GM21529 (cell line): Measurements from ENCODE around the gene DNAH3.
"Not testable (repeated sequence)": the region's sequence is repeated elsewhere in the genome, so short reads cannot be mapped to it uniquely, and the experiment has no call there.

Source experiments
- ATAC-seq: cut with Tn5 transposase; IDR thresholded peaks from one replicate; pipeline ENCODE4 v1.9.1; 2021; ENCODE audit not compliant: unreplicated experiment

Gene DNAH3, protein sequence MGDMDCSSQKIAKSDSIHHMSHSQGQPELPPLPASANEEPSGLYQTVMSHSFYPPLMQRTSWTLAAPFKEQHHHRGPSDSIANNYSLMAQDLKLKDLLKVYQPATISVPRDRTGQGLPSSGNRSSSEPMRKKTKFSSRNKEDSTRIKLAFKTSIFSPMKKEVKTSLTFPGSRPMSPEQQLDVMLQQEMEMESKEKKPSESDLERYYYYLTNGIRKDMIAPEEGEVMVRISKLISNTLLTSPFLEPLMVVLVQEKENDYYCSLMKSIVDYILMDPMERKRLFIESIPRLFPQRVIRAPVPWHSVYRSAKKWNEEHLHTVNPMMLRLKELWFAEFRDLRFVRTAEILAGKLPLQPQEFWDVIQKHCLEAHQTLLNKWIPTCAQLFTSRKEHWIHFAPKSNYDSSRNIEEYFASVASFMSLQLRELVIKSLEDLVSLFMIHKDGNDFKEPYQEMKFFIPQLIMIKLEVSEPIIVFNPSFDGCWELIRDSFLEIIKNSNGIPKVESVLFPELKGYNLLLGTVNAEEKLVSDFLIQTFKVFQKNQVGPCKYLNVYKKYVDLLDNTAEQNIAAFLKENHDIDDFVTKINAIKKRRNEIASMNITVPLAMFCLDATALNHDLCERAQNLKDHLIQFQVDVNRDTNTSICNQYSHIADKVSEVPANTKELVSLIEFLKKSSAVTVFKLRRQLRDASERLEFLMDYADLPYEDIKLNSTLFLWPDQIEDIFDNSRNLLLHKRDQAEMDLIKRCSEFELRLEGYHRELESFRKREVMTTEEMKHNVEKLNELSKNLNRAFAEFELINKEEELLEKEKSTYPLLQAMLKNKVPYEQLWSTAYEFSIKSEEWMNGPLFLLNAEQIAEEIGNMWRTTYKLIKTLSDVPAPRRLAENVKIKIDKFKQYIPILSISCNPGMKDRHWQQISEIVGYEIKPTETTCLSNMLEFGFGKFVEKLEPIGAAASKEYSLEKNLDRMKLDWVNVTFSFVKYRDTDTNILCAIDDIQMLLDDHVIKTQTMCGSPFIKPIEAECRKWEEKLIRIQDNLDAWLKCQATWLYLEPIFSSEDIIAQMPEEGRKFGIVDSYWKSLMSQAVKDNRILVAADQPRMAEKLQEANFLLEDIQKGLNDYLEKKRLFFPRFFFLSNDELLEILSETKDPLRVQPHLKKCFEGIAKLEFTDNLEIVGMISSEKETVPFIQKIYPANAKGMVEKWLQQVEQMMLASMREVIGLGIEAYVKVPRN (N-terminal part only)

DNA sequence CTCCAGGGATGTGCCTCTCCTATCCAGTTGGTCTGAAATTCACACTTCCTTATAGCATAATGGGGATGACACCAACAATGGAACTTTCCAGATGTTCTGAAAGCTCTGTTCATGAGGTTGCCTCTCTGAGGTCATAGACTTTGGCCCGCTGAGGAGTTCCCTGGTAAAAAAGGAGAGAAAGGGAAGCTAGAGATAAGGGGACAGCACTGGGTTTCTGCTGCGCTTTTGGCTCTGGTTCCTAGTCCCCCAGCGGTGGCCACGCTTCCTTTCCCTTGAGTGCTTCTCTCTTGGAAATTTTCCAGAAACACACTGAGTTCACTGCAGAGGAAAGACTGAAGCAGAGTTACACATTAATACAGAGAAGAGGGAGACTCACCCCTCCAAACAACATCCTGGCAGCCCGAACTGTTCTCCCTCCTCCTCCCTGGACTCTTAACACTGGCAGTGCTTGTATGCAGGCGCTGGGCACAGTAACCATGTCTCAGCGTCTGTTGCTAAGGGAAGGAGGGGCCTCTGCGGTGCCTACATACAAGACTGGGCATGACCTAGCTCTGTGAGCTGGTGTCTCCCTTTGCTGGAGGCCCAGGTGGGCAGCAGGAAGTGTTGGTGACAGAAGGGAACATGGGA is at the start of gene DNAH3:
Gene DNAH3, minus strand, starts transcription at position 472 of the 627 bp plus-strand sequence. CDS start 527 bp downstream, outside the sequence.
- ATAC-seq: no peak

DNA sequence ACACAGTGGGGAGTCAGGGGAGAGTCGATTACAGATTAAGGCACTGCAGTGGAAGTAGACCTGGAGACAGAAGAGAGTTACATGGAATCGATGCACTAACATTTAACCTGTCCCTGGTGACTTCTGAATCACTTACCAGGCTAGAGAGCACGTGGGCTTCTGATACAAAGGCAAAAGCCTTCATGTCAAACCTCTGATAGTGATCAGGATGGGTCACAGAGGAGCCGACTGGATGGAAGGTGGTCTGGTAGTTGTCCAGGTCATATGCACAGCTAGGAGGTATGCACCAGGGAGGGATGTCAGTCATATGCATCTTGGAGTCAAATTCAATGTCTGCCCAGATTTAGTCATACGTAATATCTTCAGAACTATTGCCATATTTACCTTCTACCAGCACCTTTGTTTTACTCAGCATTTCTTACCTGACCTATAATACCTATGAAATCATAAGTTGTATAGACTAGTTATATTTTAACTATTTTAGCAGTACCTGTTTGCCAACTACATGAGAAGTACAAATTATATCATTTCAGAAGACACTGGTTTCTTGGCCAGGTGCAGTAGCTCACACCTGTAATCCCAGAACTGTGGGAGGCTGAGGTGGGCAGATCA is 49.1 kb upstream of the DNAH3 start:
- no peak for ATAC-seq

DNA sequence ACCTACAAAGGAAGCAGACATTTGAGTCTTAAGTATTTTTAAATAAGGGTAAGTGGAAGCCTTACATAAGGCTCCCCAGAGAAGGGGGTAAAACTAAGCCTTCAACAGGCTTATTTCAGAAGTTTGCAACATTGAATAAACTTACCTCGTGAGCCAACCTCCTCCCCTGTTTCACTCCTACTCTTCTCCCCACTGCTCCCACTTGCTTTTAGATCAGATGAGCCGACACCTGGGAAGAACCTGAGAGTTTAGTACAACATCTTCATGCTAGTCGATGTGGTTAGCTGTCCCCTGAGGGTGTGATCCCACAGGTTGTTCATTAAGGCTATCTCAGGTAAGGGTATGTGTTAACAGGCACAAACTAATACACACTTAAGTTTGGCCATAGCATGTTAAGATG is 47.0 kb upstream of the DNAH3 start:
- no peak for ATAC-seq

DNA sequence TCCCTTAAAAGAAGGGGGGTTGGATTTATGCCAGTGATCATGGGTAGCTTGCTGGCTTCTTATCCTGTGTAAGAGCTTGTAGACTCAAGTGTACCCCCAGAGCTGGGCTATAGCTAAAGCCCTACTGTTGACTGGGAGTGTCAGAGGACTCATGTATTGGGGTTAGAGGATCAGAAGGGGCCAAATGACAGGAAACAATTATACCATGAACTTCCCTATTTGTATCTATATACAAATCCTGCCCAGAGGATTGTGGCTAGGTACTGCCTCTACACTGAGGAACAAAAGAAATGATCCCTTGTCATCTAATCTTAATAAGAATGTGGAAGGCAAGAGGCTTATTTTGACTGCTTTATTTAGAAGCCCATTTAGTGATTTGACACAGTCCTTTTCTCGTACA is 46.5 kb upstream of the DNAH3 start:
- ATAC-seq: no peak

DNA sequence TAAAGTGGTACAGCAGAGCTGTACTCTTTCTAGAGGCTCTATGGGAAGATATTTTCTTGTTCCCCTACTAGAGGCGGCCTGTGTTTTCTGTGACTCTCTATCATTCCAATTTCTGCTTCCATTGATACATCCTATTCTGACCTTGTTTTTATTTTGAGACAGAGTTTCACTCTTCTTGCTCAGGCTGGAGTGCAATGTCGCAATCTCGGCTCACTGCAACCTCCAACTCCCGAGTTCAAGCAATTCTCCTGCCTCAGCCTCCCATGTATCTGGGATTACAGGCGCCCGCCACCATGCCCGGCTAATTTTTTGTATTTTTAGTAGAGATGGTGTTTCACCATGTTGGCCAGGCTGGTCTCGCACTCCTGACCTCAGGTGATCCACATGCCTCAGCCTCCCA is 44.7 kb upstream of the DNAH3 start:
- ATAC-seq: not testable (repeated sequence)

DNA sequence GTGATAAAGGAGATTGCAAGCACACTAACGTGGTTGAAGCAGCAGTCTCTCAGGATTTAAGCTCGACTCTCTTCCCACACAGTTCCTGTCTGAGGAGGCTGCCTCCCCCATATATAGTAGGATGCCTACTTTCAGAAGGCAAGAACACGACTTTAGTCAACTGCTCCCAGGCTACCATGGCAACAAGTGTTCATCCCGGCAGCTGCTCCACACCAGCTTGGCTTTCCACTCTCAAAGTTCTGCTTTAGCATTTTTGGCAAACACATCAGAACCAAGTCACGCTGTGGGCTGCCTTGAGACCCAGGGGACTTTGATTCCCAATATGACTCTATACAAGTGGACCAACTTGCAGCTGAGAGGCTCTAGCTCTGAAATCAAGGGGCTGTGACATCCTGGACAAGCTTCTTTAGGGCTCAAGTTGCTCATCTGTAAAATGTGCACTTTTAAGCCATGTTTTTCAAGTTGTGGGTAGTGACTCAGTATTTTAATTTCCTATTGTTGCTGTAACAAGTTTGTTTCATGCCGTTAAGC is 44.2 kb upstream of the DNAH3 start:
- ATAC-seq: no peak

DNA sequence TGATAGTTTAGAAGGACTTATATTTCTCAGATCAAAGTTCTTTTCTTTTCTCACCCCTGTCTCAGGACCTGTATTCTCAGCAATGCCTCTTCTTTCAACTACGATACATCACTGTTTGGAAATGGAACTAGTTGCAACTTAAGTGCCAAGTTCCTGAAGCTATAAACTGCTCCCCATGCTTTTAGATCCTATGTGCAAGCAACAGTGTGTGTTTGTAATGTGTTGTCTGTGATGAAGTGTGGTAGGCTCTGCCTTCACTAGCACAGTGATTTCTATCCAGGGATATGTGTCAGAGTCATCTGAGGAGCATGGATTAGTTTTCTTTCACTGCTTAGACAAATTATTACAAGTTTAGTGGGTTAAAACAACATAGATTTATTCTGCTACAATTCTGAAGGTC is 42.3 kb upstream of the DNAH3 start:
- no peak for ATAC-seq

DNA sequence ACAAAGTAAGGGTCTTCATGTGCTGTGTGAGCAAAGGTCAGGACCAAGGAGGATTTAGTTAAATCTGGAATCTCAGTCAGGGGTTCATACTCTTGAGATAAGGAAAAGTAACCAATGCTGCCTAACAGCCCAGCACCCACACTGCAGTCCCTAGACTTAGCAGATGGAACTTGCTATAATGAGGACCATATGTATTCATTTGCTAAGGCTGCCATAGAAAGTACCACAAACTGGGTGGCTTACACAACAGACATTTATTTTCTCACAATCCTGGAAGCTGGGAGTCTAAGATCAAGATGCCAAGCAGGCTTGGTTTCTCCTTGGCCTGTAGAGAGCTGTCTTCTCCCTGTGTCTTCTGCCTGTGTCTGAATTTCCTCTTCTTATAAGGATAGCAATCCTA is 40.0 kb upstream of the DNAH3 start:
- ATAC-seq: no peak

DNA sequence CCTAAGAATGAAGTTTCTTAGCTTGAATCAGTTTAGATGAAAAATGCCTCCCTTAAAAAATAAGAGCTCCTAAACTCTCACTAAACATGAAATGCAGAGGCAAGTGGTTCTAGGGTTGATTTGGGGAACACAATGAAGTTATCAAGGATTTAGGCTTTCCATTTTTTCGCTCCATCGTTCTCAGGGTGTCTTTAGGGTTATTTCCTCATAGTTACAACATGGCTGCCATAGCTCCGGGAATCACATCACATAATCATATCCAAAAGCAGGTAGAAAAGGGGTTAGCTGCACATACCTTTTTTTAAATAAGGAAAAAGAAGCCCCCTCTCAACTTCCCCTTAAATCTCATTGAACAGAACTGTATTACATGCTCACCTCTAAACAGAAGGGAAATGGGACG is 39.4 kb upstream of the DNAH3 start:
- ATAC-seq: no peak

DNA sequence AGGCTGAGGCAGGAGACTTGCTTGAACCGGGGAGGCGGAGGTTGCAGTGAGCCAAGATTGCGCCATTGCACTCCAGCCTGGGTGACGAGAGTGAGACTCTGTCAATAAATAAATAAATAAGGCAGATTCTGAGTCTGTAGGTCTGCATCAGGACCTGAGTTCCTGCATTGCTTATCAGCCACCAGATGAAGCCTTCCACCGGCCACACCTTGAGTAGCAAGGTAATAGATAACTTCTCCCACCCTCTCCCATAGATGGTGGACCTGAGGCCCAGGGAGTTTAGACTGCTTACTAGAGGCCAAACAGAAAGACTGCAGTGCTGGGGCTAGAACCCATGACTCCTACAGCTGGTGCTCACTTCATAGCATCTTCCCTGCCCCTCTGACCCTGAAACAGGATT is 38.7 kb upstream of the DNAH3 start:
- no peak for ATAC-seq

DNA sequence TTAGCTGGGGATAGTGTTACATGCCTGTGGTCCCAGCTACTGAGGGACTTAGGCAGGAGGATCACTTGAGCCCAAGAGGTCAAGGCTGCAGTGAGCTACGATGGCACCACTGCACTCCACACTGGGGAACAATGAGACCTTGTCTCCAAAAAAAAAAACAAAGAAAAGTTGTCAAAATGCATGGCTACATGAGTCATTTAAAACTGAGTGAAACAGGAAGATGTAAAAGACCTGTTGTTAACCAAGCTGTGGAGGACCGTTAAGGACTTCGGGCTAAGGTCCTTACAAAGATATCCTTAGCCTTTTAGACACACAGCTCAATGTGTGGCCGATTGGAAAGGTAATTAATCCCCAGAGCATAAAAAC is 35.7 kb upstream of the DNAH3 start:
- no peak for ATAC-seq

DNA sequence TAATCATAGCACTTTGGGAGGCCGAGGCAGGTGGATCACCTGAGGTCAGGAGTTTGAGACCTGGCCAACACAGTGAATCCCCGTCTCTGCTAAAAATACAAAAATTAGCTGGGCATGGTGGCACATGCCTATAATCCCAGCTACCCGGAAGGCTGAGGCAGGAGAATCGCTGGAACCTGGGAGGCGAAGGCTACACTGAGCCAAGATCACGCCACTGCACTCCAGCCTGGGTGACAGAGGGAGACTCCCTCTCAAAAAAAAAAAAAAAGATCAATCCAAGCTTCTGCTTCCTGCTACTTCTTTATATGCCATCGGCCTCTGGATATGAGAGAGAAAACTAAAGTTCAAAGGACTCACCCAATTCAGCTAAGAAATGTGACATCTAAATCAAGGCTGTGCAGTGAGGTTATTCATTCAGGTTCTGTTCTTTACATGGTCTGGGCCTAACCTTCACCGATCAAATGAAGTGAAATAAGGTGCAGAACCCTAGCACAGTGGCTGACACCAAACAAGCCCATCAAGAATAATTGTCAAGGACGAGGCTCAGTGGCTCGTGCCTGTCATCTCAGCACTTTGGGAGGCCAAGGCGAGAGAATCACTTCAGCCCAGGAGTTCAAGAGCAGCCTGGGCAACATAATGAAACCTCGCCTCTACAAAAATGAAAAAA is 35.1 kb upstream of the DNAH3 start:
- no peak for ATAC-seq

DNA sequence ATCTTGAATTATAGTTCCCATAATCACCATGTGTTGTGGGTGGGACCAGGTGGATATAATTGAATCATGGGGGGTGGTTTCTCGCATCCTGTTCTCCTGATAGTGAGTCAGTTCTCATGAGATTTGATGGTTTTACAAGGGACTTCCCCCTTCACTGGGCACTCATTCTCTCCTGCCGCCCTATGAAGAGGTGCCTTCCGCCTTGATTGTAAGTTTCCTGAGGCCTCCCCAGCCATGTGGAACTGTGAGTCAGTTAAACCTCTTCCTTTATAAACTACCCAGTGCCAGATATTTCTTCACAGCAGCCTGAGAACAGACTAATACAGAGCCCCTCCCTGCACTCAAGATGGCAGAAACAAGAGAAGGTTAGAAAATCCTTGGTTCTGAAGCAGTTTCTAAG is 34.2 kb upstream of the DNAH3 start:
- no peak for ATAC-seq

DNA sequence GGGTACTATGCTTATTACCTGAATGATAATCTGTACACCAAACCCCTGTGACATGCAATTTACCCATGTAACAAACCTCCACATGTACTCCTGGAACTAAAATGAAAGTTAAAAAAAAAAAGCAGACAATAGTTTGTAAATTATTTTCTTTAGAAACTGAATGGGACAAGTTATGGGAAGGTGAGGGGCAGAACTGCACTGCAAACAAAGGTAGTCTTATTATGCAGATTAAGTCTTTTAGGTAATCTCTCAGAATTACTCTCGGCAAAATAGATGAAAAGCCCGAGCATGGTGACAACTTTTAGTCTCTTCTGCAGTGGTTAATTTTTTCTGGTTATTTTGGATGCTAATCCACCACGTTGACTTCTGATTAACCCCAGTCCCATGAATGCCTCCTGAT is 33.3 kb upstream of the DNAH3 start:
- ATAC-seq: no peak

DNA sequence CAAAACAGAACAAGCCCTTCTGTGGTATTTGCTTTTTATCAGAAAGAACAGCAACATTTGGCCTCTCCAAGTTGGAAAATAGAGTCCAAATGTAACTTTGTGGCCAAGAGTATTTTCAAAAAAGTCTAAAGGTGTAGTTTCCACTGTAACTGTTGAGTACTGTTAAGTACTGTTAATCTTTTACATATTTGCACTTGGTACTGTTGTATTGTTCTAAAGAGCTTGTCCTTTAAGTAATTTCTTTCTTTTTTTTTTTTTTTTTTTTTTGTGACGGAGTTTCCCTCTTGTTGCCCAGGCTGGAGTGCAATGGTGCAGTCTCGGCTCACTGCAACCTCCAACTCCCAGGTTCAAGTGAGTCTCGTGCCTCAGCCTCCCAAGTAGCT is 29.3 kb upstream of the DNAH3 start:
- ATAC-seq: no peak

DNA sequence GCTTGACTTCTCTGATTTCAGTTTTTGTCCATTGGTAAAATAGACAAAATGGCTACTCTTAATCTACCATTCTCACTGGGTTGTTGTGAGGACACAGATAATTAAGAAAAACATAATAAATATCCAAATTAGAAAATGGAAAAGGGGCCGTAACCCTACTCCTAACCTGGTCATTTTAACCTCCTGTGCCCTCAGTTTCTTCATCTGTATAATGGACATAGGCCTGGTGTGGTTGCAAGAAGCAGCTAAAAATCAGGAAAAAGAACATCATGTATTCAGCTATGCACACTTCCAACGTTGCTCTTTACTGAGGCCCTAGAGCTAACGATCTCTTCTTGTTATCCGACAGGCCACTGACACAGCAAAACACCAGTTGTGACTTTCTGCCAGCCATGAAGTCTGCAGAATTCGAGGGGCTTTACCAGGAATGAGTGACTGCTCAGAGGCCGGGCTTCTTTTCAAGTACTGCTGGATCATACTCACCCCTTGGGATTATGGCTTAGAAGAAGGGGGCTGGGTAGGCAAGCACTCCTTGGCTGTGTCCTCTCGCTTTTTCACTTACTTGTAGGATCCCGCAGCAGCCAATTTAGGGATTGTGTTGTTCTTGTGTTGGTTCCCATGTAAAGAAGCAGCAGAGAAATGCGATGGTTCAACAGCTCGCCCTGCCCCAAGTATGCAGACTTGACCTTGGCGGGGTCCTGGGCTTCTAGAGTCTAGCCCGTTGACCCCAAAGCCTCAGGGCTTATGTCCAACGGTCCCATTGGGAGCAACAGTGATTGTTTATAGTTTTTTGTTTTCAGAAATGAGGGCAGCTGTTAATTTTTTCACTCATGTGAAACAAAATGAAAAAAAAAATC is 28.7 kb upstream of the DNAH3 start:
- no peak for ATAC-seq

DNA sequence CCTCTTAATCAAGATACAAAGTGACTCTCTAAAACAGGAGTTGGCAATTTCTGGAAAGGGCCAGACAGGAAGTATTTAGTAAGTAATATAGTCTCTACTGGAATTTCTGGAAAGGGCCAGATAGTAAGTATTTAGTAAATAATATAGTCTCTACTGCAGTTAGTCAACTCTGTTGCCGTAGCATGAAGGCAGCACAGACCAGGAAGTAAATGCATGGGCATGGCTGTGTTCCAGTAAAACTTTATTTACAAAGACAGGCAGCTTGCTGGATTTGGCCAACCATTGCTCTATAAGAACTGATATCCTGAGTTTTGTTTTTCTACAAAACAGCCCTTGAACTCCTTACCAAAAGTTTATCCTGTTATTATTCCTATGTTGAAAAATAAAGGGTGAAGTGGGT is 24.8 kb upstream of the DNAH3 start:
- no peak for ATAC-seq

DNA sequence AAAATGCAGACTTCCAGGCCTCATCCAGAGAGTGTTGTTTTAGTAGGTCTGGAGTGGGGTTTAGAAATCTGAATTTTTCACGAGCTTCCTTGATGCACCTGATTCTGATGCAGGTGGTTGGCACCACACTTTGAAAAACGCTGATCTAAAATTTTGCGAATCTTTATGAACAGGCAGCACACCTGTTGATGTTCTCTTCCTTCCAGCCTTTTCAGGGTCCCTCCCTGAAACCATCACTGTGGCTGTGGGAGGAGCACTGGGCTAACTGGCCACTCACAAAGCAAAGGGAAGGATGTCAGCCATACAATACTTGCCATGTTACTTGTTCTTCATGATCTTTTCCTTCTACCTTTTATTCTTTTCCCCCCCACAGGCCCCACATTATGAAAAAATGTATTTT is 22.0 kb upstream of the DNAH3 start:
- no peak for ATAC-seq

DNA sequence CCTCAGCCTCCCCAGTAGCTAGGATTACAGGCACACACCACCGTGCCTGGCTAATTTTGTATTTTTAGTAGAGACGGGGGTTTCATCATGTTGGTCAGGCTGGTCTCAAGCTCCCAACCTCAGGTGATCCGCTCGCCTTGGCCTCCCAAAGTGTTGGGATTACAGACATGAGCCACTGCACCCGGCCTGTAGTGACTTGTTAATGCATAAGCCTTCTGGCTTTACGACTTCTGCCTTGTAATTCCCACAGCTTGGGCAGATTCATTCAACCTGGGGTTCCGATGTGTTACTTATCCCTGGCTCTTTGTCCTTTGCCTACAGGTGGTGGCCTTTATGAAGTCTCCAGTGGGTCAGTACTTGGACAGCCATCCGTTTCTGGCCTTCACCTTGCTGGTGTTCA is 19.5 kb upstream of the DNAH3 start:
- not testable (repeated sequence) for ATAC-seq
